Measurements from ENCODE around the gene JMJD1C. TPM values are rescaled to one million over a fixed set of nuclear protein-coding genes. Genes with fewer than 3 reads are reported as not detected.

JMJD1C gene
- total RNA-seq, 1 donor from 2014 or later = 62.6 TPM

- TF ChIP-seq CTCF (conservative IDR thresholded peaks at IDR 0.05) = no peak
- H3K27ac Mint-ChIP-seq = no peak overlapping the region
These were observed 9.2 kb downstream of the JMJD1C start for GRCh38 chr10:63456437-63457210.

GRCh38 chr10:63455507-63455906, 10.3 kb downstream of the JMJD1C start:
- no peak for DNase-seq (ENCODE audit: extremely low spot score, unreplicated experiment)
- Mint-ChIP-seq H3K27ac (no peak overlapping the region), H3K36me3 (peaks cover 11% of the 10 kb centered on the region), H3K9me3 (no peaks in the 10 kb centered on the region), H3K4me1 (ENCODE audit: unreplicated experiment) (peaks cover 15% of the 10 kb centered on the region), H3K27me3 (no peaks in the 10 kb centered on the region), H3K4me3 (no peak overlapping the region)
- TF ChIP-seq CTCF (conservative IDR thresholded peaks at IDR 0.05) = no peak

More at GRCh38 chr10:63456437-63457210, 9.2 kb downstream of the JMJD1C start:
- no peak for DNase-seq (ENCODE audit: extremely low spot score, unreplicated experiment)
- Mint-ChIP-seq H3K4me1 (ENCODE audit: unreplicated experiment) (peaks cover 15% of the 10 kb centered on the region), H3K4me3 (no peak overlapping the region), H3K9me3 (no peaks in the 10 kb centered on the region), H3K36me3 (peaks cover 11% of the 10 kb centered on the region), H3K27me3 (no peaks in the 10 kb centered on the region)

GRCh38 chr10:63454631-63455030, 11.1 kb downstream of the JMJD1C start:
- Mint-ChIP-seq H3K4me3 (no peak overlapping the region), H3K36me3 (peaks cover 14% of the 10 kb centered on the region), H3K9me3 (no peaks in the 10 kb centered on the region), H3K4me1 (ENCODE audit: unreplicated experiment) (peaks cover 11% of the 10 kb centered on the region), H3K27me3 (no peaks in the 10 kb centered on the region), H3K27ac (no peak overlapping the region)
- DNase-seq (ENCODE audit: extremely low spot score, unreplicated experiment) = no peak
- no peak for TF ChIP-seq CTCF (conservative IDR thresholded peaks at IDR 0.05)

GRCh38 chr10:63452524-63452923, 13.3 kb downstream of the JMJD1C start:
- no peak for DNase-seq (ENCODE audit: extremely low spot score, unreplicated experiment)
- no peak for TF ChIP-seq CTCF (conservative IDR thresholded peaks at IDR 0.05)
- no peak overlapping the region for H3K4me3 Mint-ChIP-seq
- peaks cover 17% of the 10 kb centered on the region for H3K36me3 Mint-ChIP-seq
- peaks cover 11% of the 10 kb centered on the region for H3K4me1 Mint-ChIP-seq (ENCODE audit: unreplicated experiment)
- H3K27me3 Mint-ChIP-seq = no peaks in the 10 kb centered on the region
- no peaks in the 10 kb centered on the region for H3K9me3 Mint-ChIP-seq
- no peak overlapping the region for H3K27ac Mint-ChIP-seq

GRCh38 chr10:63446716-63447440, 18.9 kb downstream of the JMJD1C start:
- Mint-ChIP-seq H3K4me3 (no peak overlapping the region), H3K9me3 (no peaks in the 10 kb centered on the region), H3K27ac (no peak overlapping the region), H3K4me1 (ENCODE audit: unreplicated experiment) (peaks cover 6% of the 10 kb centered on the region), H3K36me3 (peaks cover 10% of the 10 kb centered on the region), H3K27me3 (no peaks in the 10 kb centered on the region)
- no peak for DNase-seq (ENCODE audit: extremely low spot score, unreplicated experiment)
- no peak for TF ChIP-seq CTCF (conservative IDR thresholded peaks at IDR 0.05)
